GM18519 (cell line): Measurements from ENCODE around the gene PNPLA8.
"Not testable (repeated sequence)": the region's sequence is repeated elsewhere in the genome, so short reads cannot be mapped to it uniquely, and the experiment has no call there.

Experiments used
- ATAC-seq: cut with Tn5 transposase; IDR thresholded peaks from one replicate; pipeline ENCODE4 v1.9.1; 2021; ENCODE audit warnings: mild to moderate bottlenecking, moderate library complexity; ENCODE audit not compliant: unreplicated experiment, low FRiP score

PNPLA8 gene

GRCh38 chr7:108525985-108526767 lies at the start of gene PNPLA8:
Gene PNPLA8, minus strand, starts transcription at chr7:108526135. Its CDS starts 10,644 bp downstream, at chr7:108515491.
- ATAC-seq, result peak; percentile 93

GRCh38 chr7:108575156-108575555 lies 49.2 kb upstream of the PNPLA8 start:
- no peak for ATAC-seq

GRCh38 chr7:108572480-108572879 lies 46.5 kb upstream of the PNPLA8 start:
- no peak for ATAC-seq

GRCh38 chr7:108570146-108570755 lies 44.3 kb upstream of the PNPLA8 start:
- ATAC-seq, result no peak

GRCh38 chr7:108569381-108570145 lies 43.6 kb upstream of the PNPLA8 start, which contains the start of the genes DNAJB9 and THAP5:
Gene DNAJB9, plus strand, starts transcription at chr7:108569874. Its CDS starts 1,853 bp downstream, at chr7:108571727.
Gene THAP5, minus strand, starts transcription at chr7:108569706. Its CDS starts 137 bp downstream, at chr7:108569569.
- peak; percentile 97 for ATAC-seq

GRCh38 chr7:108568801-108569380 lies 43.0 kb upstream of the PNPLA8 start:
- no peak for ATAC-seq

GRCh38 chr7:108565987-108566386 lies 40.1 kb upstream of the PNPLA8 start:
- ATAC-seq, result no peak

- ATAC-seq, result no peak
Measured at GRCh38 chr7:108561047-108561619, 35.2 kb upstream of the PNPLA8 start.

GRCh38 chr7:108559253-108559652 lies 33.3 kb upstream of the PNPLA8 start:
- no peak for ATAC-seq

GRCh38 chr7:108557617-108558016 lies 31.7 kb upstream of the PNPLA8 start:
- ATAC-seq, result no peak

- ATAC-seq, result no peak
Measured at GRCh38 chr7:108557191-108557590, 31.3 kb upstream of the PNPLA8 start.

- not testable (repeated sequence) for ATAC-seq
Measured at GRCh38 chr7:108556665-108557064, 30.7 kb upstream of the PNPLA8 start.

GRCh38 chr7:108548141-108548896 lies 22.4 kb upstream of the PNPLA8 start:
- not testable (repeated sequence) for ATAC-seq

- ATAC-seq, result no peak
Measured at GRCh38 chr7:108541478-108541877, 15.5 kb upstream of the PNPLA8 start.

GRCh38 chr7:108538685-108539084 lies 12.8 kb upstream of the PNPLA8 start:
- ATAC-seq, result not testable (repeated sequence)

GRCh38 chr7:108538236-108538635 lies 12.3 kb upstream of the PNPLA8 start:
- not testable (repeated sequence) for ATAC-seq

GRCh38 chr7:108537229-108537628 lies 11.3 kb upstream of the PNPLA8 start:
- no peak for ATAC-seq

GRCh38 chr7:108535744-108536143 lies 9.8 kb upstream of the PNPLA8 start:
- no peak for ATAC-seq

- no peak for ATAC-seq
Measured at GRCh38 chr7:108535257-108535656, 9.3 kb upstream of the PNPLA8 start.

- ATAC-seq, result no peak
Measured at GRCh38 chr7:108533712-108534111, 7.8 kb upstream of the PNPLA8 start.
